Right atrium auricular region (tissue), 2 donors: ENCODE results near the gene HACD3. TPM values are rescaled to one million over a fixed set of nuclear protein-coding genes. Genes with fewer than 3 reads are reported as not detected.

ENCODE experiments used
- DNase-seq: peaks from one replicate; pipeline ENCODE4 v3.0.0-alpha.2; 2019; ENCODE audit warnings: low spot score
- H3K27ac ChIP-seq, 2 donors: fragments of 200-600 bp; sonication (generic); 1 replicate in 1 of 2; 2 replicates in 1 of 2; pipeline ENCODE4 v1.5.1; 2016 to 2019
- H3K27me3 ChIP-seq, 2 donors: fragments of 200-600 bp; sonication (generic); one replicate each; pipeline versions ENCODE4 v1.5.1 to v1.6.0; 2017 to 2019
- H3K36me3 ChIP-seq: fragments of 200-600 bp; sonication (generic); one replicate; pipeline ENCODE4 v1.5.1; 2016
- H3K4me1 ChIP-seq, 2 donors: fragments of 200-600 bp; sonication (generic); one replicate each; pipeline versions ENCODE4 v1.5.1 to v1.6.0; 2017 to 2019
- H3K4me3 ChIP-seq, 2 donors: fragments of 200-600 bp; sonication (generic); 1 replicate in 1 of 2; 2 replicates in 1 of 2; pipeline ENCODE4 v1.5.1; 2017 to 2019; ENCODE audit warnings: mild to moderate bottlenecking in 1 of 2, moderate library complexity in 1 of 2
- H3K9me3 ChIP-seq, 2 donors: fragments of 200-600 bp; sonication (generic); one replicate each; pipeline ENCODE4 v1.5.1; 2019
- CTCF ChIP-seq, 2 donors: fragments of 200-600 bp; sonication (generic); IDR thresholded peaks; one replicate each; pipeline ENCODE4 v1.5.1; 2019; ENCODE audit warnings: antibody characterized with exemption in 2 of 2
- total RNA-seq, 2 donors: library from RNA; depleted of rRNA; stranded (reverse); fragments of >200 nt; gene quantifications; one replicate each; pipeline ENCODE4 v1.1.0, GENCODE V29; 2016

The HACD3 gene
- 10 to 100 TPM; 15.3 to 20.5 TPM for total RNA-seq

- Histone ChIP-seq H3K27me3 (no peaks in the 10 kb centered on the region), H3K27ac (peak within 1 kb of the TSS; percentile 76), H3K9me3 (no peaks in the 10 kb centered on the region), H3K36me3 (no peaks in the 10 kb centered on the region), H3K4me3 (peak within 1 kb of the TSS; percentile 85 to 89), H3K4me1 (peaks cover 0 to 24% of the 10 kb centered on the region in 2 donors)
- TF ChIP-seq CTCF (IDR thresholded peaks at IDR 0.05): peak in 1 of 2 donors; percentile 23
- DNase-seq: peak; percentile 75
Observed at GRCh38 chr15:65530318-65531111, at the start of gene HACD3. Gene HACD3 (plus strand): TSS chr15:65530463. CDS start chr15:65530632, 169 bp downstream.

- Histone ChIP-seq H3K9me3 (no peaks in the 10 kb centered on the region), H3K4me3 (no peak overlapping the region), H3K4me1 (no peaks in the 10 kb centered on the region), H3K36me3 (peaks cover 73% of the 10 kb centered on the region), H3K27me3 (no peaks in the 10 kb centered on the region), H3K27ac (no peak overlapping the region)
- DNase-seq: no peak
- no peak for TF ChIP-seq CTCF (IDR thresholded peaks at IDR 0.05)
Observed at GRCh38 chr15:65484876-65485275, 45.4 kb upstream of the HACD3 start.

DNA sequence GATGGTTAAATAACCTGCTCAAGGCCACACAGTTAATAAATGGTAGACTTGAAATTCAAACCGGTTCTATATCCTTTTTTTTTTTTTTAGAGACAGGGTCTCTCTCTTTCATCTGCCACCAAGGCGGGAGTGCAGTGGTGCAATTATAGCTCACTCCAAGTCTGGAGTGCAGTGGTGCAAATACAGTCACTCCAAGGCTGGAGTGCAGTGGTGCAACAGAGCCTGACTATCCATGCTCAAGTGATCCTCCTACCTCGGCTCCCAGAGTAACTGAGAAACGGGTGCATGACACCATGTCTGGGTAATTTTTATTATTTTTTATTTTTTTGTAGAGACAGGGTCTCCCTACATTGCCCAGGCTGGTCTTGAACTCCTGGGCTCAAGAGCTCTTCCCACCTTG is 36.2 kb upstream of the HACD3 start:
- Histone ChIP-seq H3K27me3 (no peaks in the 10 kb centered on the region), H3K9me3 (no peaks in the 10 kb centered on the region), H3K4me1 (no peaks in the 10 kb centered on the region), H3K27ac (no peak overlapping the region), H3K4me3 (no peak overlapping the region), H3K36me3 (peaks cover 60% of the 10 kb centered on the region)
- no peak for TF ChIP-seq CTCF (IDR thresholded peaks at IDR 0.05)
- no peak for DNase-seq

GRCh38 chr15:65509321-65509720 is 20.9 kb upstream of the HACD3 start:
- no peak overlapping the region for H3K4me3 ChIP-seq
- peaks cover 0 to 18% of the 10 kb centered on the region in 2 donors for H3K4me1 ChIP-seq
- H3K9me3 ChIP-seq: no peaks in the 10 kb centered on the region
- TF ChIP-seq CTCF (IDR thresholded peaks at IDR 0.05): no peak
- DNase-seq: no peak
- no peak overlapping the region for H3K27ac ChIP-seq
- H3K36me3 ChIP-seq: peaks cover 41% of the 10 kb centered on the region
- H3K27me3 ChIP-seq: no peaks in the 10 kb centered on the region

GRCh38 chr15:65512189-65512588 is 18.1 kb upstream of the HACD3 start:
- Histone ChIP-seq H3K36me3 (peaks cover 27% of the 10 kb centered on the region), H3K27me3 (no peaks in the 10 kb centered on the region), H3K27ac (peak overlapping the region; percentile 56 to 81), H3K4me1 (peaks cover 0 to 44% of the 10 kb centered on the region in 2 donors), H3K4me3 (peak overlapping the region in 1 of 2 donors; percentile 28), H3K9me3 (no peaks in the 10 kb centered on the region)
- DNase-seq: peak; percentile 26
- no peak for TF ChIP-seq CTCF (IDR thresholded peaks at IDR 0.05)
